VCaP (cell line): ENCODE measurements around the gene NOS1AP.

Experiments used
- H3K27ac ChIP-seq: fragments of 450-650 bp; 2 replicates; pipeline ENCODE4 v1.5.1; 2017
- CTCF ChIP-seq: fragments of 450-650 bp; conservative IDR thresholded peaks from 2 replicates; pipeline ENCODE4 v1.5.1; 2017; ENCODE audit warnings: mild to moderate bottlenecking, moderate library complexity

NOS1AP gene

GRCh38 chr1:162215902-162216301, 146.4 kb downstream of the NOS1AP start:
- H3K27ac ChIP-seq, result peak overlapping the region; percentile 77; the same call in 1 of the 2 replicates
- no peak for TF ChIP-seq CTCF

- H3K27ac ChIP-seq, result no peak overlapping the region
- TF ChIP-seq CTCF, result no peak
Measured at GRCh38 chr1:162216604-162217003, 147.1 kb downstream of the NOS1AP start.

GRCh38 chr1:162217706-162218105, 148.2 kb downstream of the NOS1AP start:
- no peak for TF ChIP-seq CTCF
- no peak overlapping the region for H3K27ac ChIP-seq

GRCh38 chr1:162218546-162218945, 149.1 kb downstream of the NOS1AP start:
- H3K27ac ChIP-seq, result no peak overlapping the region
- TF ChIP-seq CTCF, result no peak

- no peak overlapping the region for H3K27ac ChIP-seq
- TF ChIP-seq CTCF, result no peak
Measured at GRCh38 chr1:162218975-162219374, 149.5 kb downstream of the NOS1AP start.

GRCh38 chr1:162219461-162219860, 150.0 kb downstream of the NOS1AP start:
- no peak for TF ChIP-seq CTCF
- no peak overlapping the region for H3K27ac ChIP-seq

GRCh38 chr1:162220009-162220539, 150.6 kb downstream of the NOS1AP start:
- no peak overlapping the region for H3K27ac ChIP-seq
- TF ChIP-seq CTCF, result no peak
